NCI-H1048 (cell line): ENCODE results near the gene WNT16.

ENCODE experiments used
- DNase-seq: peaks from one replicate; lab custom pipeline; 2025; lab: John Stamatoyannopoulos, UW

Gene WNT16

GRCh38 chr7:121344093-121344492, 15.3 kb downstream of the WNT16 start:
- DNase-seq: no peak

GRCh38 chr7:121344497-121344896, 15.7 kb downstream of the WNT16 start:
- no peak for DNase-seq

- DNase-seq: no peak
Observed at GRCh38 chr7:121351682-121352081, 22.9 kb downstream of the WNT16 start.

- no peak for DNase-seq
Observed at GRCh38 chr7:121352323-121352722, 23.5 kb downstream of the WNT16 start.

GRCh38 chr7:121355574-121355973, 26.8 kb downstream of the WNT16 start:
- no peak for DNase-seq

GRCh38 chr7:121360564-121360963, 31.8 kb downstream of the WNT16 start:
- DNase-seq: no peak

GRCh38 chr7:121366852-121367431, 38.1 kb downstream of the WNT16 start:
- no peak for DNase-seq

GRCh38 chr7:121369462-121369861, 40.7 kb downstream of the WNT16 start:
- DNase-seq: no peak

GRCh38 chr7:121371367-121371766, 42.6 kb downstream of the WNT16 start:
- no peak for DNase-seq

- no peak for DNase-seq
Observed at GRCh38 chr7:121371883-121372282, 43.1 kb downstream of the WNT16 start.

GRCh38 chr7:121372376-121373010, 43.7 kb downstream of the WNT16 start:
- no peak for DNase-seq

- no peak for DNase-seq
Observed at GRCh38 chr7:121373177-121373576, 44.4 kb downstream of the WNT16 start.

GRCh38 chr7:121376979-121377378, 48.2 kb downstream of the WNT16 start:
- DNase-seq: no peak

- DNase-seq: no peak
Observed at GRCh38 chr7:121379930-121380329, 51.1 kb downstream of the WNT16 start.

GRCh38 chr7:121382473-121382872, 53.7 kb downstream of the WNT16 start:
- no peak for DNase-seq

GRCh38 chr7:121383235-121383910, 54.6 kb downstream of the WNT16 start:
- no peak for DNase-seq

GRCh38 chr7:121384265-121384664, 55.5 kb downstream of the WNT16 start:
- no peak for DNase-seq

- DNase-seq: no peak
Observed at GRCh38 chr7:121385056-121385799, 56.4 kb downstream of the WNT16 start.

GRCh38 chr7:121385800-121386179, 57.0 kb downstream of the WNT16 start:
- DNase-seq: no peak

- DNase-seq: no peak
Observed at GRCh38 chr7:121388950-121389349, 60.1 kb downstream of the WNT16 start.

GRCh38 chr7:121390109-121390508, 61.3 kb downstream of the WNT16 start:
- no peak for DNase-seq

- no peak for DNase-seq
Observed at GRCh38 chr7:121390617-121391016, 61.8 kb downstream of the WNT16 start.
